HEK293T (cell line): ENCODE measurements around the gene ARHGAP12.

Experiments
- CTCF ChIA-PET: fragments of 350-600 bp; formaldehyde crosslinking; extraction: SDS; loops from one replicate; lab custom pipeline; 2021; ENCODE audit warnings: antibody characterized with exemption, inconsistent platforms; lab: Yijun Ruan, JAX
- POLR2A ChIA-PET: fragments of 350-600 bp; formaldehyde crosslinking; extraction: SDS; loops from one replicate; lab custom pipeline; 2020; ENCODE audit warnings: antibody characterized with exemption, inconsistent platforms; lab: Yijun Ruan, JAX
- DNase-seq: peaks from one replicate; pipeline ENCODE4 v3.0.0; 2012; ENCODE audit warnings: mixed read lengths; ENCODE audit errors: extremely low spot score
- ARNT ChIP-seq: fragments of 450-650 bp; IDR thresholded peaks from 2 replicates; pipeline ENCODE4 v1.6.1; 2017; ENCODE audit warnings: mild to moderate bottlenecking
- BHLHE40 ChIP-seq: fragments of 450-650 bp; IDR thresholded peaks from 2 replicates; pipeline ENCODE4 v1.6.1; 2016; ENCODE audit warnings: mild to moderate bottlenecking, moderate library complexity, borderline replicate concordance
- CTBP1 ChIP-seq: fragments of 450-650 bp; IDR thresholded peaks from 2 replicates; pipeline ENCODE4 v1.6.1; 2016; ENCODE audit warnings: borderline replicate concordance
- ELF4 ChIP-seq: fragments of 450-650 bp; IDR thresholded peaks from 2 replicates; pipeline ENCODE4 v1.6.1; 2017; ENCODE audit warnings: antibody characterized with exemption
- FOXA1 ChIP-seq: fragments of 450-650 bp; IDR thresholded peaks from 2 replicates; pipeline ENCODE4 v1.6.1; 2016; ENCODE audit warnings: mild to moderate bottlenecking
- FOXK2 ChIP-seq: fragments of 450-650 bp; IDR thresholded peaks from 2 replicates; pipeline ENCODE4 v1.6.1; 2016; ENCODE audit warnings: mild to moderate bottlenecking
- FOXM1 ChIP-seq: fragments of 450-650 bp; IDR thresholded peaks from 2 replicates; pipeline ENCODE4 v1.6.1; 2017; ENCODE audit warnings: mild to moderate bottlenecking, borderline replicate concordance
- HDGF ChIP-seq: fragments of 450-650 bp; IDR thresholded peaks from 2 replicates; pipeline ENCODE4 v1.6.1; 2017; ENCODE audit warnings: antibody characterized with exemption, borderline replicate concordance
- L3MBTL2 ChIP-seq: fragments of 450-650 bp; conservative IDR thresholded peaks from 2 replicates; pipeline ENCODE4 v1.6.1; 2016; ENCODE audit warnings: mild to moderate bottlenecking
- LEF1 ChIP-seq: fragments of 450-650 bp; IDR thresholded peaks from 2 replicates; pipeline ENCODE4 v1.6.1; 2017; ENCODE audit warnings: mild to moderate bottlenecking, borderline replicate concordance
- NFRKB ChIP-seq: fragments of 450-650 bp; IDR thresholded peaks from 2 replicates; pipeline ENCODE4 v1.6.1; 2016; ENCODE audit warnings: mild to moderate bottlenecking, moderate library complexity
- PKNOX1 ChIP-seq: fragments of 450-650 bp; IDR thresholded peaks from 2 replicates; pipeline ENCODE4 v1.6.1; 2016
- SP1 ChIP-seq: fragments of 450-650 bp; IDR thresholded peaks from 2 replicates; pipeline ENCODE4 v1.6.1; 2017
- SUZ12 ChIP-seq: fragments of 450-650 bp; IDR thresholded peaks from 2 replicates; pipeline ENCODE4 v1.6.1; 2016; ENCODE audit warnings: mild to moderate bottlenecking
- TARDBP ChIP-seq: fragments of 450-650 bp; IDR thresholded peaks from 2 replicates; pipeline ENCODE4 v1.6.1; 2016
- ZNF384 ChIP-seq: fragments of 450-650 bp; IDR thresholded peaks from 2 replicates; pipeline ENCODE4 v1.6.1; 2016

ARHGAP12 gene

GRCh38 chr10:31864834-31865518 lies 63.7 kb downstream of the ARHGAP12 start:
- TF ChIP-seq BHLHE40 (no peak), FOXM1 (no peak), LEF1 (no peak)
- DNase-seq, result peak; percentile 3
- CTCF ChIA-PET, result no interaction called here
- POLR2A ChIA-PET, result no interaction called here

GRCh38 chr10:31855033-31855432 lies 73.6 kb downstream of the ARHGAP12 start:
- no peak for TF ChIP-seq LEF1
- no peak for TF ChIP-seq L3MBTL2
- no peak for TF ChIP-seq ARNT
- no peak for TF ChIP-seq NFRKB
- no peak for TF ChIP-seq TARDBP
- TF ChIP-seq CTBP1, result no peak
- TF ChIP-seq ZNF384, result no peak
- TF ChIP-seq ELF4, result no peak
- TF ChIP-seq PKNOX1, result no peak
- TF ChIP-seq FOXA1, result no peak
- no peak for TF ChIP-seq BHLHE40
- TF ChIP-seq HDGF, result no peak
- TF ChIP-seq FOXM1, result no peak
- TF ChIP-seq SUZ12, result no peak
- ChIA-PET CTCF (no interaction called here), POLR2A (no interaction called here)
- DNase-seq, result no peak

- ChIA-PET POLR2A (no interaction called here), CTCF (interaction anchor here (0.6 kb wide), 1 partner anchor 395 kb away, joined by 3 read pairs; no protein-coding TSS in a partner anchor)
- no peak for DNase-seq
- no peak for TF ChIP-seq ZNF384
- no peak for TF ChIP-seq TARDBP
- TF ChIP-seq PKNOX1, result no peak
- TF ChIP-seq HDGF, result no peak
- TF ChIP-seq ARNT, result no peak
- no peak for TF ChIP-seq L3MBTL2
- no peak for TF ChIP-seq ELF4
- TF ChIP-seq CTBP1, result no peak
- no peak for TF ChIP-seq BHLHE40
These were observed 75.0 kb downstream of the ARHGAP12 start for GRCh38 chr10:31853629-31854028.

GRCh38 chr10:31851216-31851615 lies 77.4 kb downstream of the ARHGAP12 start:
- POLR2A ChIA-PET, result no interaction called here
- CTCF ChIA-PET, result interaction anchor here (1.0 kb wide), 1 partner anchor 9 kb away, joined by 3 read pairs; no protein-coding TSS in a partner anchor
- TF ChIP-seq L3MBTL2 (no peak), ARNT (no peak), LEF1 (no peak), FOXK2 (no peak), SUZ12 (no peak), NFRKB (no peak), PKNOX1 (no peak), FOXA1 (no peak), TARDBP (no peak), ZNF384 (no peak), ELF4 (no peak), HDGF (no peak), SP1 (no peak)
- DNase-seq, result no peak

GRCh38 chr10:31847515-31847914 lies 81.1 kb downstream of the ARHGAP12 start:
- TF ChIP-seq HDGF (no peak), ZNF384 (no peak), TARDBP (no peak), LEF1 (no peak), NFRKB (no peak), PKNOX1 (no peak), FOXM1 (no peak), BHLHE40 (no peak), FOXA1 (no peak), CTBP1 (no peak), ELF4 (no peak), SP1 (no peak), FOXK2 (no peak), SUZ12 (no peak), ARNT (no peak), L3MBTL2 (no peak)
- DNase-seq, result no peak
- POLR2A ChIA-PET, result no interaction called here
- CTCF ChIA-PET, result no interaction called here

GRCh38 chr10:31838709-31839108 lies 89.9 kb downstream of the ARHGAP12 start:
- TF ChIP-seq NFRKB (no peak), FOXA1 (no peak), ZNF384 (no peak), CTBP1 (no peak), ELF4 (no peak), LEF1 (no peak), FOXK2 (no peak), L3MBTL2 (no peak), TARDBP (no peak), BHLHE40 (no peak)
- no peak for DNase-seq
- ChIA-PET POLR2A (no interaction called here), CTCF (no interaction called here)
